Measurements from ENCODE around the gene PHLDB1.
"Not testable (repeated sequence)": the region's sequence is repeated elsewhere in the genome, so short reads cannot be mapped to it uniquely, and the experiment has no call there.

PHLDB1 gene

DNA sequence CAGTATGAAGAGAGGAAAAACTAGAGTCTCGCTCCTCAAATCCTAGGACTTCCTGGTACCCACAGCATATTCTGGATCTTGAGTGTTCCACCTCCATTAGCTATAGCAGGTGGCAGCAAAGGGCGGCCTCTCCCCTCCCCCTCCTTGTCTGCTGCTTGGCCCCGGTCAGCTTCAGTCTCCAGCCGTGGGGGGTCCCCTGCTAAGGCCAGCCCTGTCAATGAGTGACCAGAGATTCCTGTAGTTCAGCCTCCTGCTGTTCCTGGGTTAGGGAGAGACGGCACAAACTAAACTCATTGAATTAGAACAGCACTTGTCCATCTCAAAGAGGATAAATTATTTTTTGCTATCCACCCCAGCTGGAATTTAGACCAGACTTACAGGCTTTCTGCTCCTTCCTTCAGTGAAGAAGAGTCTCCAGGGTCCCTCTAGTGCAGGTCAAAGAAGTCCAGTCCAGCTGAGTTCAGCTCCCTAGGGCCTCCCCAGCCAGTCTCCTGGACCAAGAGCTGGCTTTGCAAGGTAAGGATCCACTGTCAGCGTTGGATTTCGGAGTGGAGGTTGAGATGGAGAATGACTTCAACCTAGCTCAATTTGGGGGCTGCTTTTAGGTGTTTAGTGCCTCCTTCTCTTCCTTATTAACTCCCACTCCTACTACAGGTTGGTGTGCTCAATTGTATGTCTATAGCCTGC is 1.1 kb upstream of the PHLDB1 start:
- DNase-seq = no peak

DNA sequence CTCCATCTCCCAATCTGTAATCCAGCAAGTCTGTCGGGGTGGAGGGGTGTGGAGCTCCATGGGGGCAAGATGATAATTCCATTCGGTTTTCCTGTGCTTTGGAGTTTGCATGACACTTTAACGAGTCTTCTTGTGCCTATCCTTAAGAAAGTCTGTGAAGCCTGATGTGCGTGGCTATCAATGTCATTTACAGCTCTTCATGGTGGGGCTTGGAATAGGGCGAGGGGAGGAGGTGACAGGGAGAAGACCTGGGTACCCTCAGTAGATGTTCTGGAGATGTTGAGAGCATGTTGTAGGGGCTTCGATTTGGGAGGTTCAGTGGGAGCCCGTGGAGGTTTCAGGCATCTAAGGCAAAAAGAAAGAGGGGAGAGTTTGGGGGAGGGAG is 579 bp upstream of the PHLDB1 start:
- DNase-seq = no peak

DNA sequence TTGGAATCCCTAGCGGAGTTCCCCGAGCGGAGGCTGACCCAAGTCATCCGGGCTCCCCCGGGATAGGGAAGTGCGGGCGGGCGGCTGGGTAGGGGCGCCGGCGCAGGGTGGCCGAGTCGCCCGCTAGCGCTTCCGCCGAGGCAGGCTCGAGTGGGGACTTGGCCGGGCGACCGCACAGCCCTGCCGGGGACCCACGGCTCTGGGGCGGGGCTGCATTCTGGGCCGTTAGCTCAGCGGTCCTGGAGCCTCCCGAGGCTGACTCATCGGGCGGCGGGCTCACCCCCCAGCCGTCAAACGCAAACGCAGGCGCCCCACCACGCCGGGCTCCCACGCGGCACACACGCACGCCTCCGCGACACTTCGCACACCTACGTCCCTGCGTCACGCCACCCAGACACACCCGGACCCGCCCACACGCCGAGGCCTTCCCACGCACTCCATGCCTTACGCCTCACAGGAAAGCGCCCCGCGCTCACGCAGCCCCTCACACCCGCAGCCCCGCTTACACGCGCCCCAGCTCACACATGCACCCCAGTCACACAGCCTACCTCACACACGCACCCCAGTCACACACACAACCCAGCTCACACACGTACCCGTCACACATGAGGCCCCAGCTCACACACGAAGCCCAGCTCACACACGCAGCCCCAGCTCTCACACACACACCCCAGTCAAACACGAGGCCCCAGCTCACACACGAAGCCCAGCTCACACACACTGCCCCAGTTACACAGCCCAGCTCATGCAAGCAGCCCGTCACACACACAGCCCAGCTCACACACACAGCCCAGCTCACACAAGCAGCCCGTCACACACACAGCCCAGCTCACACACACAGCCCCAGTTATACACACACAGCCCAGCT is 1.2 kb downstream of the PHLDB1 start:
- peak; percentile 77 for DNase-seq

DNA sequence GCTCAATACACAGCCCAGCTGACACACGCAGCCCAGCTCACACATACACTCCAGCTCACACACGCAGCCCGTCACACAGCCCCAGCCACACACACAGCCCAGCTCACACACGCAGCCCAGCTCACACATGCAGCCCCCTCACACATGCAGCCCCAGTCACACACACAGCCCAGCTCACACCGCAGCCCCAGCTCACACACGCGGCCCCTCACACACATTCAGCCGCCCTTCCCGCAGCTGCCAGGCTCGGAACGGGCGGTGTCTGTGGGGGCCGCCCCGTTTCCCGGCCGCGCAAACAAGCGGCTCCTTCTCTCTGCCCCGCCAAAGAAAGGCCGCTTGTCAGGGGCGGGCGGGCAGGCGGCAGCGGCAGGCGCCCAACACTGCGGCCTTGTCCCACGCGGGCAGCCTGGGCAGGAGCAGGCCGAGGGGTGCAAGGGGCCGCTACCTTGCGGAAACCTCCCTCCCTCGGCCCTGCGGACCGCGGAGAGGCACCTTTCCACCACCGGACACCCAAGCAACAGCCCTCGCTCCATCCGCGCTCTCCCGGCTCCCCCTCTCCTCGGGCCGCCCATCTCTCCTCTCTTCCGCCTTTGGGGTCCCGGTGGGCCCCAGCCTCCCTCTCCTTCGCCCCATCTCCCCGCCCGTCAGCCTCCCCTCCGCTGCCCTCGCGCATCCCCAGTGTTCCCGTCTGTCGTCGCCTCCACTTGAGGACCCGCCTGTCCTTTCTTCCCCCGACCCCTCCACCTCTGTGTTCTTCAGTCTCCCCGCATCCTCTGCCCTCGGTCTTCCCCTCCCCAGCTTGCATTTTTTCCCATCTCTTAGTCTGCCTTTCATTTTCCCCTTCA is 2.2 kb downstream of the PHLDB1 start:
- no peak for DNase-seq

DNA sequence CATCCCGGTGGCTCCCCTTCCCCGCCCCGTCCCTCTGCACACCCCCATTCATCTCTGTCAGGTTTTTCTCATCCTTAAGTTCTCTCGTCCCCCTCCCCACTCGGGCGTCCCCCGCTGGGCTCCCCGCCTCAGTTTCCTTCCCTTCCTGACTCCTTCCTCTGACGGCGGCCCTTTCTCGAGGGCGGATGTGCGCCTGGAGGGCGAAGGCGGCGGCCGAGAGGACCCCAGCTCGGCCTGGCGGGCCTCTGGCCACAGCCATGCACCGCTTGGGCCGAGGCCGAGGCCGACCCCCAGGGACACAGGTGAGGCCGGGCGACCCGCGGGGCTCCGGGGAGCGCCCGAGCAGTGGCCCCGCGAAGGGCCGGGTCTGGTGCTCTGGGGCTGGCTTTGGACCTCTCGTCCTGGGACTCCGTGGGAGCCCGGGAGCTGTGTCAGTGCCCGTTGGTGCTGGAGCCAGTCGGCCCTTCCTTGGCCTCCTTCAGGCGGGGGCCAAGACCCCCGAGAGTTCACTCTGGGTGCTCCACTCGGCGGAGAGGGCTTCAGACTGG is 2.9 kb downstream of the PHLDB1 start:
- DNase-seq = no peak

DNA sequence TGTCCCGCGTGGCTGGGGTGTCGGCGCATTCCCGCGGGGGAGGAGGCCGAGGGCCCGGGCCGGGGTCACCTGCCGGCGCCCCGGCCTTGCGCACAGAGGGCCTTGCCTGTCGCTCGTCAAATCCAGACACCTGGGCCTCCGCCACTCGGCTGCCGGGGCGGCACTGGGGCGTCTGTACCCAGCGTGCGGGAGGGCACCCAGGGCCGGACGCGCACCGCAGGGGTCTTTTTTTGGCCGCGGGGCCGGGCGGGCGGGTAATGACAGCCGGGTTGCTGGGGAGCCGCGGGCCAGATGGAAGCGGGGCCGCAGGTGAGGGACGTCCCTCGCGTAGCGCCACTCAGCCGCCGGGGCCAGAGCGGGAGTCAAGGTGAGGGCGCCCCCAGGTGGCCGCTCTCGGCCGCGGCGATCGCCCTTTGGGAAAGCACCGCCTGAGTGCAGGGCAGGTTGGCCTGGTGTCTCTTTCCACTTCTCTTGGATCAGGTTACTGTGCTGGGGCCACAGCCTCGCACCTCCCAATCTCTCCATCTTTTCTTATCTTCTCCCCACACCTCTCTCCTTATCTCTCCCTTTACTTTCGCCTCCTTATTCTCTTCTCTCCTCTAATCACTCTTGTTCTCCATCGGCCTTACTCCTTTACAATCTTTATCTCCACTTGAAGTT is 3.5 kb downstream of the PHLDB1 start:
- peak; percentile 47 for DNase-seq

DNA sequence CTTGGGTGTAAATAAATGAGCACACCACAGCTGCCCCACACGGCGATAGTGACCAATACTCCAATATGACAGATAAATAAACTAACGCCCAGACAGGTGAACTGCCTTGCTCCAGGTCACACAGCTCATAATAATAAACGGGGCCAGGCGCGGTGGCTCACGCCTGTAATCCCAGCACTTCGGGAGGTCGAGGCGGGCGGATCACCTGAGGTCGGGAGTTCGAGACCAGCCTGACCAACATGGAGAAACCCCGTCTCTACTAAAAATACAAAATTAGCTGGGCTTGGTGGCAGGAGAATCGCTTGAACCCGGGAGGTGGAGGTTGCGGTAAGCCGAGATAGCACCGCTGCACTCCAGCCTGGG is 4.0 kb downstream of the PHLDB1 start:
- not testable (repeated sequence) for DNase-seq

DNA sequence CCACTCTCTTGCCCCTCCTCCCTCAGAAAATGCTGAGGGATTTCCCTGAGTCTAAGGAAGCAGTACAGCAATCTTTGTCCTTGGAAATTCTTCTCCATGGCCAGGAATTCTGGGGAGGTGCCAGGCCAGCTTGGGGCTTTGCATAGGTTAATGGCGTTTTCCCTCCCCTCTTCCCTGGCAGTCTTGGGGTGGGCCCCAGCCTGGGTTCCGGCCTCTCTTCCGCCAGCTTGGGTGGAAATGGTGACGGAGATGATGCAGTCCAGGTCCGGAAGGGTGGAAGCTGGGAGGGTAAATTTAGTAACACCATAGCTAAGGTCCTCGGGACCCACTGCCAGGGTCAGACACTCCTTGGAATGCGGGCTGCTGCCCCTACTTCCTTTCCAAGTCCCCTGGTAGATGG is 5.0 kb downstream of the PHLDB1 start:
- DNase-seq = no peak

DNA sequence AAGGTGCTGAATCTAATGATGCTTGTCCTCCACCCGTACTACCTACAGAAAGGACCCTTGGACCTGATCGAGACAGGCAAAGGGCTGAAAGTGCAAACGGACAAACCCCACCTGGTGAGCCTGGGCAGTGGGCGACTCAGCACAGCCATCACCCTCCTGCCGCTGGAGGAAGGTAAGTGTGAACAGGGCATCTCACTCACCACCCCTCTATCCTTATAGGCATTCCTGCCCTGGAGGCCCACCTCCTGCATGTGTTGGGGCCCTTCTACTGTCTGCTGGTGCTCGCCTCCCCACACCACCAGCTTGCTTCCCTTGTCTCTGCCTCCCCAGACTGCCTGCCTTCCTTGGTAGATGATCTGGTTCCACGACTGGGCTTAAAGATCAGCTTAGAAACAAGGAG is 7.1 kb downstream of the PHLDB1 start:
- DNase-seq = no peak

DNA sequence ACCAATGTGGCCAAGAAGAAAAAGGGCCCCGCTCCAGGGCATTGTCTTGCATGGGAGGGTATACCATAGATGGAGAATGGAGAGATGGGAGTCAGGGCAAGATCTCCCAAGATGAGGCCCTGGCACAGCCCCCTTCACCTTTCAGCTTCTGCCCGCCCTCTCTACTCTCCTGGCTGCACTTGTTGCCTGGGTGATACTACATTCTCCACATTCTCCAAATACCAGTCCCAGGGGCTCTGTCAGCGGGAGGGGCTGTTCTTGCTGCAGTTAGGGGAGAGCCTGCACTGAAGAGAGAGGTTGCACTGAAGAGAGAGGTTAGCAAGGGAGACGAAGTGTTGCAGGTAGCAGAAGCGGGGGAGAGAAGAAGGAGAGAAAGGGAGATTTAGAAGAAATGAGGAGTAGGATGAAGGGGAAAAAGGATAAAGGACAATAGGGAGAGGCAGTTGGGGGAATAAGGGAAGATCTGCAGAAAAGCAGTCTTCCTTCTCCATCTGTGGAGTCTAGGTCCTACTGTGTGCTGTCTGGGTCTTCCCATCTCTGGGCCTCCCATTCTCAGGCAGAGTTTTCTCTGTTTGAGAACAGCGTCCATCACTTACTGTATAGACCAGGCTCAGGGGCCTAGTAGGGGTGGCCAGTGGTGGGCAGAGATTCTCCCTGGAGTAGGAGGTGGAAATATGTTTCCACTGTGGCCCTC is 8.0 kb downstream of the PHLDB1 start:
- DNase-seq = no peak

DNA sequence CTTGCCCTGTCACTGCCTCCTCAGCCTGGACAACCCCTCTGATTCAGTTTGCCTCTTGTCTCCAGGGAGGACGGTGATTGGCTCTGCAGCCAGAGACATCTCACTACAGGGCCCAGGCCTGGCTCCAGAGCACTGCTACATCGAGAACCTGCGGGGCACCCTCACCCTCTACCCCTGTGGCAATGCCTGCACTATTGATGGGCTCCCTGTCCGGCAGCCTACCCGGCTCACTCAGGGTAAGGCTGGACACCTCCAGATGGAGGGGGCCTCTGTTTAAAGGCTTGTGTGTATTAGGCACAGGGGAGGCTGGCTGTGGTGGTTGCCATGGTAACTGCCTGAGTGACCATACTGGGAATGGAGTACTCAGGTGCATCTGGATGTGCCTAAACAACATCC is 8.6 kb downstream of the PHLDB1 start:
- DNase-seq = no peak

DNA sequence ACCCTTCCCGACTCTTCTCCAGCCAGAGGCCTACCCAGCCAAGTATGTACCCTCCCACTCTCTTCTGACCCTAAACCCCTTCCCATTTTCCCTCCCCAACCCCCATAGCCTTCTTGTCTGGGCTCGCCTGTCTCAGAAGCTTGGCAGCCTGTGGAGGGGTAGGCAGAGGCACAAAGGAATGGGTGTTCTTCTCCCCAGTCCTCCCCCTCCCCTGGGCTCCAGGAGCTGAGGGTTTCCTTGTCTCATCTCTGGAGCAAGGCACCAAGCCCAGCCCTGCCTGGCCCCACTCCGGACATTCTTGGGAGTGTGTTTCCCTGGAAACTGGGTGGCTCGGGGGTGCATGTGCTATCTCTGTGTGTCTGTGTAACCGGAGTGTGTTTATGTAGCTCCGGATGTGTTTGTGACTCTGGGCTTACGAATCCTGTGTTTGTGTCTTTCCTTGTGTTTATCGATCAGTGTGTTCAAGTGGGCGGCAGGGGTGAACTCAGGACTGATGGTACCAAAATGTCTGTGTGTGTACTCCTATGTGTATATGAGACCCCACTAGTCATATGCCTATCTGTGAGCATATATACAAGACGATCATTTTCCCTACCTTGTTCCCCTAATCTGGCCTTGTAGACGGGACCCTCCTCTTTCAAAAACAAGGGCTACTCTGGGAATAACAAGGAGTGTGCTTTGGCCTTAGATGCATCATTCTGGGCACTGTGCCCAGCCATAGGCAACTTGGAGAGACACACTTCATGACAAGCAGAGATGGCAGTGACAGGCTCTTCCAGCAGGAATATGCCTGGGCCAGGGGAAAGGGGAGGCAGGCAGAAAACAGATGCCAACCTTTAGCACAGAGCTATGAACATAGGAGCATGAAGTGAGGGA is 10.9 kb downstream of the PHLDB1 start:
- DNase-seq = peak; percentile 92

DNA sequence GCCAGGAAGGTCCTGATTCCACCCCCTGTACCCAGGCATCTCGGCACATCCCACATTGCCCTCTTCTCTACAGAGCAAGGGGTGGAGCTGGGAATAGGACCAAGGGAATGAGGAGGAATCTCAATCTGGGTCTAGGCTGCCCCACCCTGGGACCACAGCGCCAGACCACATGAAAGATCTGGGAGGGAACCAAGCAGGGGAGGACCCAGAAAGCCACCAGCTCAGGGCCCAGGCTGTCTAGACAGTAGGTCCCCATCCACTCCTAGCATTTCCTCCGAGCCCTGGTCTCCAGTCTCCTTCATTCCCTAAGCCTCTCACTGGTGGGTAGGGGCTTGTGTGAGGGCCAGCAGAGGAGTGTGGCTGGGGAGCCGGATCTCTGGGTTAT is 11.6 kb downstream of the PHLDB1 start:
- peak; percentile 83 for DNase-seq

DNA sequence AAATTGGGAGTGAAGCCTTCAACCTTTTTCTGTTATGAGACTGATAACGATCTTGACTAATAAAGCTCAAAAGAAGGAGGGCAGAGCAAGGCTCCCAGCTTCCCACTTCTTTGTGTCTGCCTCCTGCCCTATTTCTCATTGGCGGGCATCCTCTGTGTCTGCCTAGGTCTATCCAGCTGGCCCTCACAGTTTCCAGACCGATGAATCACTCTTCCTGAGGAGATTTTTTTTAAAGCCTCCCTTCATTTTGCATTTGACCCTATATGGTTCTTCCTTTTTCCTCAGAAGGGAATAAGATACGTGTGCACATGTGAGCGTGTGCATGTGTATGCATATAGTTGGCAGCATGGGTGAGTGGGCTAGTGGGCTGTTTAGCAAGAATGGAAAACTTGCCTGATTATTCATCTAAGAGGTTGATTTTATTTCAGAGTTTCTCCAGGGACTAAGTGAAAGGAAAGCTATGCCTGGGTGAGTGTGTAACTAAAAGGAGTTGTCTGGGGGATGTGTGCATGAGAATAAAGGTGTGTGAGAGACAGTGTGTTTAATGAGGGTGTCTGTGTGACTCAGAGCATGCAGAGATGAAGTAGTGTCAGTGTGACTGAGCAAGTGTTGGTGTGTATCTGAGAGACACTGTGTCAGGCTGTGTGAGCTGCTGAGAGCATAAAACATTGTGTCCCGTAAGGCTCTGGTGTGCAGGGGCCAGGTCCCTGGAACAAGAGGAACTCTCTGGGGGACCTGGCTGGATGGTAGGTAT is 12.2 kb downstream of the PHLDB1 start:
- peak; percentile 96 for DNase-seq

DNA sequence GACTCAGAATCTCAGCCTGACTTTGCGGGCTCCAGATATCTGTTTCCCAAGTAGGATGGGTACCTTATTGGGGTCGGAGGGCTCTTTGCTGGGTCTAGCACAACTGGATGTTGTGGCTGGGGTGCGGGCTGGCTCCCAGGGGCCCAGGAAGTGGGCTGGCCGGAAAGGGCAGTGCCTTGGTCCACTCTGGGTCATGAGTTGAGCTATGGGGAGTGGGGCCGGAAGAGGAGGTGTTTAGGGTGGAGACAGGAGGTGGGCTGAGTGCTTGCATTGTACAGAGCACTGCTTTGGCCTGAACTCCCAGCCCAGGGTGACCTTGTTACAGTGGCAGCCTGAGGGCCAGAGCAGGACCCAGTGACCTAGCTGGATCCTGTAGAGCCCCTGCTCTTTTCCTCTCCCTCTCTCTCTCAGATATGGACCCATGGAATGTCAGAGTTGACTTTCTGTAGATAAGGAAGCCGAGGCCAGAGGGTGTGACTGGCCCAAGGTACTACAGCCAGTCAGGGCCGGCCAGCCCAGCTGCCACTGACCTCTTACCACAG is 13.2 kb downstream of the PHLDB1 start:
- DNase-seq = no peak

DNA sequence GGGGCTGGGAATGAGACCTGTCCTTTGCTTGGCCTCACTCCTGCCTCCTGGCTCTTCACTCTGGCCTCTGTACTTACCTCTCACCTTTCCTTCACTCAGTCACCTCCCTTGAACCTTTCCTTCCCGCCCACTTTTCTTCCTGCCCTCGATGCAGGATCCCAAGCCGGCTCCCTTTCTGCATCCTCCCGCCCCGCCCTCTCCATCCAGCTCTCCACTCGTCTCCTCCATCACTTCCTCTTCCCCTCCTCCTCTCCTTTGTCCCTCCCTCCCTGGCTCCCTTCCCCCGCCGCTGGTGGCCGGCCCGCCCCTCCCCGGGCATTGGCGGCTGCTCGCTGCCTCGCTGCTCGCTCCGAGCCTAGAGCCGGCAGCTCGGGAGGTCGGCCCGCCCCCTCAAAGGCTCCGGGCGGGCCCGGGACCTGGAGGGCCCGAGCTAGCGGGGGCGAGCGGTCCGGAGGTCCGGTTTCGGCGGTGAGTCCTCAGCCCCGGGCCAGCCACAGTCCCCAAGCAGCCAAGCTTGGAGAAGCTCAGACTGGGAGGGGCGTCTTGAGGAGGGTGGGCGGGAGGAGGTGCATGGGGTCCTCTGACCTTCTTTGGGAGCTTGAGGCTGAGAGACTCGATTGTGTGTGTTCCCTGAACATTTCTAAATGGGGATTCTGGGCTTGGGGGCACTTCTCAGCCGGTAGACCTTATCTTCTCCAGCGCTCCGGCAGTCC is 13.8 kb downstream of the PHLDB1 start:
- DNase-seq = peak; percentile 89

DNA sequence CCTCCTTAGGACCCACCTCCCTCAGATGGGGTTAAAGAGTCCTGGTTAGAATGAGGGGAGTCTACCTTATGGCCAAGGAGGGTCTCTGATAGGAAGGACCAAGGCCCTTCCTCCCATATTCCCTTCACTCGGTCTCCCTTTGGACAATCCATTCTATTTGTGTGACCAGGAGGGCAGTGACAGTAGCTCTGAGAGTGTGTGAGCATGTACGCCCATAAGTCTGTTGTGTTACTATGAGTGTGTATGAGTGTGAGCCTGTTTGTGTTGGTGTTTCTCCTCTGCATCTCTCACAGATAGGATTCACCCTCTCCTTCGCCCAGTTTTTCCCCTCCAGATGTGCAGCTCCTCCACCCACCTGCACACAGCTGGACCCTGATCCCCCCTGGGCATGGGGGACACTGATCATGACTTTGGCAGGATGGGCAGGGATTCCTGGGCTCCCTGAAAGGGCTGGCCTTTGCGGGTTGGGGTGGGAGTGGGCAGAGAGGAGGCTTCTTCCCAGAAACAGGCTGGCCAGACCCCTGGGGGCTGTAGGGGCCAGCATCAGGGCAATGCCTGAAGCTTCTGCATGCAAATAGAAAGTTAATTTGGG is 14.5 kb downstream of the PHLDB1 start:
- DNase-seq = no peak

DNA sequence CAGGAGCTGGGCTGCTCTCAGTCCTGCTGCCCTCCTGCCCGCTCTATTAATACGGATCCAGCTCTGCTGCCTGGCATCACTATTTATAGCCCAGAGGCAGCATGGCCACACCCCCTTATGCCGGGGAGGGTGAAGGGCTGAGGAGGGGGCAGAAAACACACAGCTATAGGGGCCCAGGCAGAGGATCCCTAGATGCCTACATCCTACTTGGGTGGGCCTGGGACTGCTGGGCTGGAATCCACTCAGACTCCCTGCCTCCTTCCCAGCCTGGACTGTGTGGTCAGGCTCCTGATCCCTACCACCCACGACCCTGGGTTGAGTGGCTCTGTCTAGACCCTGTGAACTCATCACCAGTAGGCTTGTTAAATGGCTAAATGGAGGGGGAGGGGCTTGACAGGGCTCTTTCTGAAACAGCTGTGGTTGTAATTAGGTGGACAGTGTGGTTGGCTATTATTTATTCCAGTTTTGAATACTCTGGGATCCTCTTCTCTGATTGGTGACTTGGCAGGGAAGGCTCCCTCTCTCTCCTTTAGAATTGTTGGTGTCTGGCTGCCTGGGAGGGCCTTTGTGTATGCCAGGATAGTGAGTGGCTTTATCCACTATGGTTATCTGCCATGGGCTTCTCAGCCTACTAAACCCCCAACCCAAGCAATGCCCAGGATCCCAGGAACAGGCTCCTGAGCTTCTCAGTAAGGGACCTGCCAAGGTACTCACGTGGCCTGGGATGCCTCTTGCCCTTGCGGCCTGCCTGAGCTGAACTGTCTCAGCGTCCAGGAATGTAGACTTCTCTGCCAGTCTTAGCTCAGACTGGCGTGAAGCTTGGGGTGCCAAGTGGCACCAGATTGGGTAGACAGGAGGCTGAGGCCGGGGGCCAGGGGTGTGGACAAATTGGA is 15.2 kb downstream of the PHLDB1 start:
- DNase-seq = peak; percentile 71

Measured in HCEC 1CT (cell line).